ENCODE results near the gene BMI1. TPM values are rescaled to one million over a fixed set of nuclear protein-coding genes. Genes with fewer than 3 reads are reported as not detected.
A peak's percentile ranks its signal among the peaks of the same experiment; 100 is the strongest.

The BMI1 gene
- total and polyA plus RNA-seq, 8 donors, result 10.6 to 33.9 (median 22.0) TPM

- Histone ChIP-seq H3K27me3 (peaks cover 0 to 4% (median 0%) of the 10 kb centered on the region in 4 donors), H3K4me3 (no peak overlapping the region), H3K9me3 (no peaks in the 10 kb centered on the region), H3K36me3 (no peaks in the 10 kb centered on the region), H3K27ac (no peak overlapping the region), H3K4me1 (peaks cover 0 to 2% (median 0%) of the 10 kb centered on the region in 3 donors)
- WGBS, 2 donors, result 58 to 78% methylated on average over 2 of the region's 2 CpGs
- ATAC-seq, result no peak
- FAIRE-seq, result no peak
- DNase-seq, result no peak
- TF ChIP-seq CTCF (IDR thresholded peaks at IDR 0.05), result no peak
- intact Hi-C loops (cut with DNase I), result no loop called here
These were observed 45.9 kb downstream of the BMI1 start for GRCh38 chr10:22366771-22367170.

DNA sequence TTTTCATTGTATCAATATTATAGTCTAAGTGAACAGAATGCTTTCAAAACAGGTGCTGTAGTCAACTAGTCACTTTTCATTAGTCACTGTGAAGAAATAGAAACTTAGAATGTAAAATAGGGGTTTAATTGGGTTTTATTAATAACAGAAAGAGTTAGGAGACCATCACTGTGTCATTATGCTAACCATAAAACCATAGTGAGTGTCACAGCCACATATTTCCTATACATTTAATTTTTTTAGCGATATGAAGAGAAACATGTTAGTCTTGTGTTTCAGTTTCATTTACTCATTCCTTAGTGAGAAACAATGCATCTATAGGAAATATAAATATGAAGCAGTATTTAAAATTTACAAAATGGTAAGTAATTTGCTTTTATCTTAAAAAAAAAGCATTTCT is 46.6 kb downstream of the BMI1 start:
- Histone ChIP-seq H3K4me1 (peaks cover 0 to 4% (median 0%) of the 10 kb centered on the region in 3 donors), H3K4me3 (no peak overlapping the region), H3K27me3 (peaks cover 0 to 4% (median 0%) of the 10 kb centered on the region in 4 donors), H3K27ac (no peak overlapping the region), H3K36me3 (no peaks in the 10 kb centered on the region), H3K9me3 (no peaks in the 10 kb centered on the region)
- intact Hi-C loops (cut with DNase I), result no loop called here
- ATAC-seq (no peak), DNase-seq (no peak), FAIRE-seq (no peak)
- 96 to 100% methylated on average over 1 of the region's 1 CpG for WGBS, 2 donors
- no peak for TF ChIP-seq CTCF (IDR thresholded peaks at IDR 0.05)

DNA sequence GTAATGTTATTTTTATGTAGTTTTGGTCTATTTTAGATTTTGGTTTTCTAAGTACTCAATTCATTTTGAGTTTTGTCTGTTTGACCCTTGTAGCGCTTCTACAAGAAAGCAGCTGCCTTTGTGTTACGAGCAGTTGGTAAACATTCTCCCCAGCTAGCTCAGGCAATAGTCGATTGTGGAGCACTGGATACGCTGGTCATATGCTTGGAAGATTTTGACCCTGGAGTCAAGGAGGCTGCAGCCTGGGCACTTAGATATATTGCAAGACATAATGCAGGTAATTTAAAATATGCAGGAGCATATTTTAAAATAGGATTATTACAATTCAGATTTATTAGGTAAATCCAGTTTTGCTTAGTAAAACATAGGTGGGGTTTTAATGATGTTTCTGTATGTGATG is 47.5 kb downstream of the BMI1 start:
- Histone ChIP-seq H3K4me3 (no peak overlapping the region), H3K9me3 (no peaks in the 10 kb centered on the region), H3K27ac (no peak overlapping the region), H3K4me1 (peaks cover 0 to 4% (median 0%) of the 10 kb centered on the region in 3 donors), H3K27me3 (peaks cover 0 to 4% (median 0%) of the 10 kb centered on the region in 4 donors), H3K36me3 (no peaks in the 10 kb centered on the region)
- no peak for TF ChIP-seq CTCF (IDR thresholded peaks at IDR 0.05)
- FAIRE-seq (no peak), DNase-seq (no peak), ATAC-seq (no peak)
- 87% methylated on average over 4 of the region's 4 CpGs for whole genome bisulfite sequencing, 2 donors
- intact Hi-C loops (cut with DNase I), result no loop called here

DNA sequence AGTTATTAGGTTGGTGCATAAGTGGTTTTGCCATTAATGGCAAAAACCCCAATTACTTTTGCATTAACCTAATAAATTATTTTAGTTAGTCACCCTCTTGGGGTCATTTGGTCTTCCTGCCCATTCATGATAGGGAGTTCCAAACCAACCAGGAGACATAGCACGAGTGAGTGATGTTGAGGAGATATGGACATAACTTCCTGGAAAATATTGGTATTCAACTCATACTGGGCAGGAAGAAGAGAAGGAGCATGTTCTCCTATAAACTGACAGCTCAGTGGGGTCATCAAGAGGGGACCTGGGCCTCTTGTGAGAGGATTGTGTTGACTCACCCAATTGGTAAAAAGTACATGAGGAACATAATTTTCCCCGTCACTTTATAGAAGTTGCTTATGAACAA is 48.1 kb downstream of the BMI1 start:
- Histone ChIP-seq H3K4me3 (no peak overlapping the region), H3K27me3 (peaks cover 0 to 4% (median 0%) of the 10 kb centered on the region in 4 donors), H3K27ac (no peak overlapping the region), H3K9me3 (no peaks in the 10 kb centered on the region), H3K4me1 (peaks cover 0 to 4% (median 0%) of the 10 kb centered on the region in 3 donors), H3K36me3 (no peaks in the 10 kb centered on the region)
- TF ChIP-seq CTCF (IDR thresholded peaks at IDR 0.05), result no peak
- no peak for ATAC-seq
- intact Hi-C loops (cut with DNase I), result no loop called here
- WGBS, 2 donors, result 48 to 64% methylated on average over 2 of the region's 2 CpGs
- no peak for FAIRE-seq
- DNase-seq, result no peak

DNA sequence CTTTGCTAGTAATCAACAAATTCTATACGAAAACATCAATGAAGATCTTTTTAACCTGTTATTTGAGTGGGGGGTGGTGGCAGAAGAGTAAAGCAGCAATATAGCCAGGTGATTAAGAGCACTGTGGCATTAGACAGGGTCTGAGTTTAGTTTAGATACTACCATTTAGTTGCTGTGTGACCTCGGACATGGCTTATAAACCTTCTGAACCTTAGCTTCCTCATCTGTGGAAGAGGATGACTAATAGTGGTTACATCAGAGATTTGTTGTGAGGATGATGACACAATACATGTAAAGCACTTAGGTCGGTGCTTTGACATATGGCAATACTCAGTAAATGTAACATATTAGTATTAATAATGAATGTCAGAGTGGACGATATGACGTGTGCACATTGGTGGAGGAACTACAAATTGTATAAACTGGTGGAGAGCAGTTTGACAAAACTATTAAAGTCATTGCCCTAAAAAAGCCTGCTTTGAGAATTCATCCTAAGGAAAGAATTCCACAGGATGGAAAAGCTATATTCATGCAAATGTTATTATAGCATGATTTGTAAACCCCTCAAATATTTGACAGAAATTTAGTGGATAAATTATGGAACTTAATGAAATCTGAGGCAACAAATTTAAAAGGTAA is 48.7 kb downstream of the BMI1 start:
- FAIRE-seq (no peak), ATAC-seq (peak in 2 of 4 donors; percentile 36 to 60), DNase-seq (no peak)
- Histone ChIP-seq H3K4me1 (peaks cover 0 to 4% (median 0%) of the 10 kb centered on the region in 3 donors), H3K36me3 (no peaks in the 10 kb centered on the region), H3K27ac (no peak overlapping the region), H3K27me3 (peaks cover 0 to 4% (median 0%) of the 10 kb centered on the region in 4 donors), H3K9me3 (no peaks in the 10 kb centered on the region), H3K4me3 (no peak overlapping the region)
- intact Hi-C loops (cut with DNase I), result no loop called here
- 83 to 91% methylated on average over 5 of the region's 5 CpGs for WGBS, 2 donors
- TF ChIP-seq CTCF (IDR thresholded peaks at IDR 0.05), result no peak

All from pancreas (tissue), 10 donors.